Measurements from ENCODE around the gene MACROH2A2.
"Not testable (repeated sequence)": the region's sequence is repeated elsewhere in the genome, so short reads cannot be mapped to it uniquely, and the experiment has no call there.

MACROH2A2 gene

DNA sequence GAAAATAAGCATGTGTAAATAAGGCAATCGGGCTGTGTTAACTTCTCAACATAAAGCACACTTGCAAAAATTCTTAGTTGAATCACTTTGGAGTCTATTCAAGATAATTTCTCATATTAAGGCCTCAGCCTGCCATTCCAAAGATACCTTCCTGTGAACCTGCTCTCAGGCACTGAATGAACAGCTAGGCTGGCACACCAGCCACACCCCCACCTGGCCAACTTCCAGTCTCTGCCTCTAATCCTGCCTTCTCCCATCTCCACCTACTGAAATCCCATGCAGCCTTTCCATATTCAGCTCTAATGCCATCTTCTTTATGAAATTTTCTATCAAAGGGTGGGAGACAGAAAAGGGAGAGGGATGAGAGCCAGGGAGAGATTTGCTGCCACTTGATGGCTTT, 17.1 kb upstream of the MACROH2A2 start:
- peaks cover 14% of the 10 kb centered on the region for H3K27me3 Mint-ChIP-seq (ENCODE audit: low read depth)
- no peak for TF ChIP-seq CTCF (IDR thresholded peaks at IDR 0.05; ENCODE audit: unreplicated experiment in 3 of 3)
- peaks cover 22% of the 10 kb centered on the region for H3K9me3 Mint-ChIP-seq
- H3K27ac Mint-ChIP-seq: no peak overlapping the region
- H3K36me3 Mint-ChIP-seq (ENCODE audit: low read depth): no peaks in the 10 kb centered on the region
- H3K4me1 Mint-ChIP-seq: peaks cover 8% of the 10 kb centered on the region
- H3K4me3 Mint-ChIP-seq: no peak overlapping the region

DNA sequence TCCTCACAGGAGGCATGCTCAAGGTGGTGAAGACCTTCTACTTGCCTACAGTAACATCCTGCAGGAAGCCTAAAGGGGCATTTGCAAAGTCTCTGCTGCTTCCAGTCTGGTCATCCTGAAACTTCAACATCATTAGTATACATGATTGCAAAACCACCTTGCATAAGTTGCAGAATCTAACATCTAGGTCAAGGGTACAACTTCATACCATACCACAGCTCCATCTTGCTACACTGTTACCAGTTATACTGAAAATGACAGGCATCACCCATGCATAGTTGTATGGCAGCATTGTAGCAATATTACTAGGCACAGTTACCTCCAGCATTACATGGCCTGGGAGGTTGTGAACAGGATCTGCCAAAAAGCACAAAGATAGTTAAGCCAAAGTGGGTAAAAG, 13.7 kb upstream of the MACROH2A2 start:
- Mint-ChIP-seq H3K9me3 (peaks cover 30% of the 10 kb centered on the region), H3K27me3 (ENCODE audit: low read depth) (peaks cover 25% of the 10 kb centered on the region), H3K4me1 (peaks cover 7% of the 10 kb centered on the region), H3K4me3 (no peak overlapping the region), H3K36me3 (ENCODE audit: low read depth) (peaks cover 9% of the 10 kb centered on the region), H3K27ac (no peak overlapping the region)
- no peak for TF ChIP-seq CTCF (IDR thresholded peaks at IDR 0.05; ENCODE audit: unreplicated experiment in 3 of 3)

DNA sequence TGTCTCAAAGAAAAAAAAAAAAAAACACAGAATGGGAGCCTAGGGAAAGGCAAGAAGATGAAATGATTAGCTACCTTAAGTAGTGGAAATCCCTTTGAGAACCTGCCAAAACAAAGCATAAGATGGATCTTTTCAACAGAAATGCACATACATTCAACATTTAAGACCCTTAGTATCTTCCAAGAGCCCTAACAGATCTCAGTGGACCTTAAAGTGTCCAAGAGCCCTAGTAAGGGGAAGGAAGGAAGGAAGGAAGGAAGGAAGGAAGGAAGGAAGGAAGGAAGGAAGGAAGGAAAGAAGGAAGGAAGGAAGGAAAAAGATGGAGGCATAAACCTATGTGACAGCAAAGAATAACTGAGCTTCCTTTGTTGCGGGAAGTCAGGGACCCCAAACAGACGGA, 11.6 kb upstream of the MACROH2A2 start:
- H3K9me3 Mint-ChIP-seq: peaks cover 33% of the 10 kb centered on the region
- no peak for TF ChIP-seq CTCF (IDR thresholded peaks at IDR 0.05; ENCODE audit: unreplicated experiment in 3 of 3)
- peaks cover 9% of the 10 kb centered on the region for H3K36me3 Mint-ChIP-seq (ENCODE audit: low read depth)
- no peak overlapping the region for H3K27ac Mint-ChIP-seq
- H3K27me3 Mint-ChIP-seq (ENCODE audit: low read depth): peaks cover 16% of the 10 kb centered on the region
- no peak overlapping the region for H3K4me3 Mint-ChIP-seq
- H3K4me1 Mint-ChIP-seq: no peaks in the 10 kb centered on the region

GRCh38 chr10:70041739-70042138, 10.9 kb upstream of the MACROH2A2 start:
- Mint-ChIP-seq H3K9me3 (peaks cover 33% of the 10 kb centered on the region), H3K27me3 (ENCODE audit: low read depth) (peaks cover 12% of the 10 kb centered on the region)
- H3K4me3 Mint-ChIP-seq; H3K4me1 Mint-ChIP-seq; H3K36me3 Mint-ChIP-seq (ENCODE audit: low read depth); H3K27ac Mint-ChIP-seq: not testable (repeated sequence)

DNA sequence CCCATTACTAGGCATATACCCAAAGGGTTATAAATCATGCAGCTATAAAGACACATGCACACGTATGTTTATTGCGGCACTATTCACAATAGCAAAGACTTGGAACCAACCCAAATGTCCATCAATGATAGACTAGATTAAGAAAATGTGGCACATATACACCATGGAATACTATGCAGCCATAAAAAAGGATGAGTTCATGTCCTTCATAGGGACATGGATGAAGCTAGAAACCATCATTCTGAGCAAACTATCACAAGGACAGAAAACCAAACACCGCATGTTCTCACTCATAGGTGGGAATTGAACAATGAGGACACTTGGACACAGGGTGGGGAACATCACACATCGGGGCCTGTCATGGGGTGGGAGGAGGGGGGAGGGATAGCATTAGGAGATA, 5.6 kb upstream of the MACROH2A2 start:
- not testable (repeated sequence) for H3K27ac Mint-ChIP-seq; H3K36me3 Mint-ChIP-seq (ENCODE audit: low read depth); H3K4me3 Mint-ChIP-seq; H3K27me3 Mint-ChIP-seq (ENCODE audit: low read depth)
- H3K9me3 Mint-ChIP-seq: peaks cover 10% of the 10 kb centered on the region
- H3K4me1 Mint-ChIP-seq: peaks cover 16% of the 10 kb centered on the region

DNA sequence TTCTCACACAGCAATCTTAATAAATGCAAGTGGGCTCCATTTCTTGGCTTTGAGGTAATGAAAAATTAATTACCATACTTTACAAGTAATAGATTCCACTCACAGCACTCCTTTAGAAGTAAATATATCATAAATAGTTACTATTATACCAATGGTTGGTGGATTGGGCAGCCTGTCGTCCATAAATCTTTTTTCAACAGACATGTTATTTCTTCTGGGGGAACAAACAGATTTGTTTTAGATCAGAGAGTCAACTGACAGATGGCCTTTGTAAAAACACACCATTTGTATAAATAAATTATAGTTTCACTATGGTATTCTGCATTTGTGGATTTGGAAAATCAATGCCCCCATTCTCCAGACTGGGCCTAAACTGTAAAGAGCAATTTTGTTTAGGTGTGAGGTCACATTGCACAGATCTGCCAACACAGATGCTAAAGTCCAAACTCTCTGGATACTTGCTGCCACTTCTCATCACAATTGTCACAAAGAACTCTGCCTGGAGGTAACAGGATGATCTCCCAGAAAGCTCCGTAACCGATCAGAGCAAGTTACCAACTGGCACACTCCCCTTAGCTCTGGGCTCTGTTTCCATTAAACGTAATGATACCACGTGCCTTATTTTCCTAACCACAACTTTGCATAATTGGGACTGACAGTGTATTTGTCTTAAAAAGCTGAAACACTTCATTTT, 4.5 kb upstream of the MACROH2A2 start:
- Mint-ChIP-seq H3K36me3 (ENCODE audit: low read depth) (no peaks in the 10 kb centered on the region), H3K4me3 (no peak overlapping the region), H3K4me1 (peaks cover 24% of the 10 kb centered on the region), H3K27me3 (ENCODE audit: low read depth) (no peaks in the 10 kb centered on the region), H3K27ac (no peak overlapping the region), H3K9me3 (peaks cover 5% of the 10 kb centered on the region)
- TF ChIP-seq CTCF (IDR thresholded peaks at IDR 0.05; ENCODE audit: unreplicated experiment in 3 of 3): no peak

DNA sequence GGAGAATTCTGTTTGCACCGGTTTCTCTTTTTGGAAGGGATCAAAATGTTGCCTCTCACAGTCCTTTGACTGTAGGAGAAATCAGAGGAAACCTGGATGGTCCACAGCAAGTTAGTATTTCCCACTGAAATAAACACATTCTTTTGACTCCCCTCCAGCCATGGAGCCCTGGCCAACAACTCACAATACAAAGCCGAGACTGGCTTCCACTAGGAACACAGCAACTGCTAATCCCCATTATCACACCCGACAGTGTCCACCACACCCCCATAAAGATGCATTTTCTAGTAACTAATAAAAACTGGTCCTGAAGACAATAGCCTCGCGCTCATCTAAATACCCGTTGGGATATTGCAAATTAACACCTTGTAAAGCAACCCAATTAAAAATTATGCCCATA, 798 bp upstream of the MACROH2A2 start:
- H3K4me3 Mint-ChIP-seq: peak overlapping the region; percentile 92 to 98 (median 95)
- peak overlapping the region; percentile 99 for H3K27ac Mint-ChIP-seq
- H3K27me3 Mint-ChIP-seq (ENCODE audit: low read depth): no peaks in the 10 kb centered on the region
- no peaks in the 10 kb centered on the region for H3K9me3 Mint-ChIP-seq
- peaks cover 35% of the 10 kb centered on the region for H3K4me1 Mint-ChIP-seq
- no peak for TF ChIP-seq CTCF (IDR thresholded peaks at IDR 0.05; ENCODE audit: unreplicated experiment in 3 of 3)
- H3K36me3 Mint-ChIP-seq (ENCODE audit: low read depth): peaks cover 5% of the 10 kb centered on the region
